ENCODE measurements around the gene FAT3.

The FAT3 gene

GRCh38 chr11:92249156-92249753, 24.6 kb downstream of the FAT3 start:
- no peak overlapping the region for H3K4me3 Mint-ChIP-seq
- ATAC-seq (replicated peaks) (no peak), DNase-seq (no peak)
- no peaks in the 10 kb centered on the region for H3K36me3 Mint-ChIP-seq (ENCODE audit: insufficient read depth)
- H3K4me1 Mint-ChIP-seq (ENCODE audit: low read depth in 2 of 2) = no peaks in the 10 kb centered on the region
- H3K27ac Mint-ChIP-seq = no peak overlapping the region
- peaks cover 1 to 9% of the 10 kb centered on the region in 2 donors for H3K9me3 Mint-ChIP-seq
- H3K27me3 Mint-ChIP-seq = no peaks in the 10 kb centered on the region

- Mint-ChIP-seq H3K9me3 (peaks cover 1 to 9% of the 10 kb centered on the region in 2 donors), H3K27ac (no peak overlapping the region), H3K27me3 (no peaks in the 10 kb centered on the region), H3K4me1 (ENCODE audit: low read depth in 2 of 2) (no peaks in the 10 kb centered on the region), H3K36me3 (ENCODE audit: insufficient read depth) (no peaks in the 10 kb centered on the region), H3K4me3 (no peak overlapping the region)
- no peak for DNase-seq
- ATAC-seq (replicated peaks) = no peak
Measured at GRCh38 chr11:92251980-92252379, 27.4 kb downstream of the FAT3 start.

GRCh38 chr11:92253421-92253820, 28.8 kb downstream of the FAT3 start:
- DNase-seq = no peak
- Mint-ChIP-seq H3K9me3 (peaks cover 6 to 14% of the 10 kb centered on the region in 2 donors), H3K27ac (no peak overlapping the region), H3K36me3 (ENCODE audit: insufficient read depth) (no peaks in the 10 kb centered on the region), H3K27me3 (no peaks in the 10 kb centered on the region), H3K4me1 (ENCODE audit: low read depth in 2 of 2) (no peaks in the 10 kb centered on the region), H3K4me3 (no peak overlapping the region)
- no peak for ATAC-seq (replicated peaks)

- no peaks in the 10 kb centered on the region for H3K4me1 Mint-ChIP-seq (ENCODE audit: low read depth in 2 of 2)
- DNase-seq = no peak
- no peak overlapping the region for H3K4me3 Mint-ChIP-seq
- no peak for ATAC-seq (replicated peaks)
- peaks cover 9 to 19% of the 10 kb centered on the region in 2 donors for H3K9me3 Mint-ChIP-seq
- H3K27ac Mint-ChIP-seq = no peak overlapping the region
- no peaks in the 10 kb centered on the region for H3K27me3 Mint-ChIP-seq
- no peaks in the 10 kb centered on the region for H3K36me3 Mint-ChIP-seq (ENCODE audit: insufficient read depth)
Measured at GRCh38 chr11:92253945-92254344, 29.3 kb downstream of the FAT3 start.

GRCh38 chr11:92257536-92257935, 32.9 kb downstream of the FAT3 start:
- no peaks in the 10 kb centered on the region for H3K4me1 Mint-ChIP-seq (ENCODE audit: low read depth in 2 of 2)
- H3K27ac Mint-ChIP-seq = no peak overlapping the region
- no peak for ATAC-seq (replicated peaks)
- no peaks in the 10 kb centered on the region for H3K36me3 Mint-ChIP-seq (ENCODE audit: insufficient read depth)
- H3K4me3 Mint-ChIP-seq = no peak overlapping the region
- H3K9me3 Mint-ChIP-seq = peaks cover 8 to 20% of the 10 kb centered on the region in 2 donors
- no peak for DNase-seq
- no peaks in the 10 kb centered on the region for H3K27me3 Mint-ChIP-seq

- no peaks in the 10 kb centered on the region for H3K36me3 Mint-ChIP-seq (ENCODE audit: insufficient read depth)
- no peaks in the 10 kb centered on the region for H3K4me1 Mint-ChIP-seq (ENCODE audit: low read depth in 2 of 2)
- no peak for ATAC-seq (replicated peaks)
- no peak overlapping the region for H3K27ac Mint-ChIP-seq
- no peak overlapping the region for H3K4me3 Mint-ChIP-seq
- no peaks in the 10 kb centered on the region for H3K27me3 Mint-ChIP-seq
- peaks cover 8 to 11% of the 10 kb centered on the region in 2 donors for H3K9me3 Mint-ChIP-seq
- no peak for DNase-seq
Measured at GRCh38 chr11:92259861-92260260, 35.2 kb downstream of the FAT3 start.

GRCh38 chr11:92264350-92264749, 39.7 kb downstream of the FAT3 start:
- Mint-ChIP-seq H3K9me3 (no peaks in the 10 kb centered on the region), H3K36me3 (ENCODE audit: insufficient read depth) (no peaks in the 10 kb centered on the region)
- ATAC-seq (replicated peaks) = no peak

GRCh38 chr11:92266806-92267205, 42.2 kb downstream of the FAT3 start:
- no peaks in the 10 kb centered on the region for H3K36me3 Mint-ChIP-seq (ENCODE audit: insufficient read depth)
- ATAC-seq (replicated peaks) (no peak), DNase-seq (no peak)
- no peak overlapping the region for H3K27ac Mint-ChIP-seq
- peaks cover 13 to 17% of the 10 kb centered on the region in 2 donors for H3K9me3 Mint-ChIP-seq
- H3K27me3 Mint-ChIP-seq = no peaks in the 10 kb centered on the region
- no peak overlapping the region for H3K4me3 Mint-ChIP-seq
- H3K4me1 Mint-ChIP-seq (ENCODE audit: low read depth in 2 of 2) = no peaks in the 10 kb centered on the region

More at GRCh38 chr11:92264350-92264749, 39.7 kb downstream of the FAT3 start:
- no peak overlapping the region for H3K4me3 Mint-ChIP-seq
- no peaks in the 10 kb centered on the region for H3K4me1 Mint-ChIP-seq (ENCODE audit: low read depth in 2 of 2)
- no peaks in the 10 kb centered on the region for H3K27me3 Mint-ChIP-seq
- no peak overlapping the region for H3K27ac Mint-ChIP-seq
- no peak for DNase-seq

- no peaks in the 10 kb centered on the region for H3K27me3 Mint-ChIP-seq
- no peaks in the 10 kb centered on the region for H3K36me3 Mint-ChIP-seq (ENCODE audit: insufficient read depth)
- peaks cover 15 to 22% of the 10 kb centered on the region in 2 donors for H3K9me3 Mint-ChIP-seq
- DNase-seq (no peak), ATAC-seq (replicated peaks) (no peak)
- no peaks in the 10 kb centered on the region for H3K4me1 Mint-ChIP-seq (ENCODE audit: low read depth in 2 of 2)
- H3K27ac Mint-ChIP-seq = no peak overlapping the region
- no peak overlapping the region for H3K4me3 Mint-ChIP-seq
Measured at GRCh38 chr11:92267278-92267677, 42.7 kb downstream of the FAT3 start.

- H3K27ac Mint-ChIP-seq = no peak overlapping the region
- peaks cover 15 to 26% of the 10 kb centered on the region in 2 donors for H3K9me3 Mint-ChIP-seq
- no peaks in the 10 kb centered on the region for H3K36me3 Mint-ChIP-seq (ENCODE audit: insufficient read depth)
- no peaks in the 10 kb centered on the region for H3K27me3 Mint-ChIP-seq
- no peak overlapping the region for H3K4me3 Mint-ChIP-seq
- DNase-seq = no peak
- no peaks in the 10 kb centered on the region for H3K4me1 Mint-ChIP-seq (ENCODE audit: low read depth in 2 of 2)
- ATAC-seq (replicated peaks) = no peak
Measured at GRCh38 chr11:92267968-92268367, 43.4 kb downstream of the FAT3 start.

- H3K9me3 Mint-ChIP-seq = peaks cover 15 to 26% of the 10 kb centered on the region in 2 donors
- DNase-seq (no peak), ATAC-seq (replicated peaks) (no peak)
- no peaks in the 10 kb centered on the region for H3K27me3 Mint-ChIP-seq
- no peak overlapping the region for H3K4me3 Mint-ChIP-seq
- no peak overlapping the region for H3K27ac Mint-ChIP-seq
- no peaks in the 10 kb centered on the region for H3K36me3 Mint-ChIP-seq (ENCODE audit: insufficient read depth)
- no peaks in the 10 kb centered on the region for H3K4me1 Mint-ChIP-seq (ENCODE audit: low read depth in 2 of 2)
Measured at GRCh38 chr11:92268546-92268945, 43.9 kb downstream of the FAT3 start.

- Mint-ChIP-seq H3K4me1 (ENCODE audit: low read depth in 2 of 2) (no peaks in the 10 kb centered on the region), H3K27ac (no peak overlapping the region), H3K9me3 (peaks cover 15 to 26% of the 10 kb centered on the region in 2 donors), H3K36me3 (ENCODE audit: insufficient read depth) (no peaks in the 10 kb centered on the region), H3K27me3 (no peaks in the 10 kb centered on the region), H3K4me3 (no peak overlapping the region)
- ATAC-seq (replicated peaks) = no peak
- no peak for DNase-seq
Measured at GRCh38 chr11:92269021-92269420, 44.4 kb downstream of the FAT3 start.

- Mint-ChIP-seq H3K36me3 (ENCODE audit: insufficient read depth) (no peaks in the 10 kb centered on the region), H3K4me1 (ENCODE audit: low read depth in 2 of 2) (no peaks in the 10 kb centered on the region), H3K4me3 (no peak overlapping the region), H3K27me3 (no peaks in the 10 kb centered on the region), H3K27ac (no peak overlapping the region), H3K9me3 (peaks cover 15 to 26% of the 10 kb centered on the region in 2 donors)
- ATAC-seq (replicated peaks) (no peak), DNase-seq (no peak)
Measured at GRCh38 chr11:92269841-92270240, 45.2 kb downstream of the FAT3 start.

- DNase-seq = no peak
- ATAC-seq (replicated peaks) = no peak
- Mint-ChIP-seq H3K9me3 (peaks cover 15 to 26% of the 10 kb centered on the region in 2 donors), H3K27ac (no peak overlapping the region), H3K36me3 (ENCODE audit: insufficient read depth) (no peaks in the 10 kb centered on the region), H3K27me3 (no peaks in the 10 kb centered on the region), H3K4me3 (no peak overlapping the region), H3K4me1 (ENCODE audit: low read depth in 2 of 2) (no peaks in the 10 kb centered on the region)
Measured at GRCh38 chr11:92272651-92273050, 48.0 kb downstream of the FAT3 start.
